ENCODE results near the gene A3GALT2.

GRCh38 chr1:33257772-33258712 is 62.9 kb downstream of the A3GALT2 start:
- no peak for TF ChIP-seq CTCF (IDR thresholded peaks at IDR 0.05; ENCODE audit: low read depth, low read length)
- no peak for TF ChIP-seq MYC (IDR thresholded peaks at IDR 0.05; ENCODE audit: low read depth, low read length)
- TF ChIP-seq POLR2A (IDR thresholded peaks at IDR 0.05; ENCODE audit: extremely low read depth, insufficient read length): no peak

All from NB4 (cell line).